Body of pancreas (tissue), 4 donors: ENCODE measurements around the gene ANXA9. TPM values are rescaled to one million over a fixed set of nuclear protein-coding genes. Genes with fewer than 3 reads are reported as not detected.

Experiments
- ATAC-seq: fragments of 150-250 bp; one replicate; pipeline ENCODE4 v1.9.1; 2016
- DNase-seq, 4 donors: peaks; one replicate each; pipeline ENCODE4 v3.0.0-alpha.2; 2019
- H3K27ac ChIP-seq, 4 donors: fragments of 200-600 bp; sonication (generic); 1 replicate in 3 of 4; 2 replicates in 1 of 4; pipeline versions ENCODE4 v1.5.1 to v1.6.1; 2016 to 2019; ENCODE audit warnings: mild to moderate bottlenecking in 1 of 4, mixed read lengths in 1 of 4, moderate library complexity in 1 of 4
- H3K27me3 ChIP-seq, 2 donors: fragments of 200-600 bp; sonication (generic); one replicate each; pipeline ENCODE4 v1.6.0; 2016; ENCODE audit warnings: mild to moderate bottlenecking in 1 of 2
- H3K36me3 ChIP-seq, 2 donors: fragments of 200-600 bp; sonication (generic); replicated peaks in 1 of 2; 2 replicates each; pipeline ENCODE4 v1.5.1; 2016; ENCODE audit warnings: low read depth in 2 of 2; ENCODE audit not compliant: insufficient read depth in 1 of 2
- H3K4me1 ChIP-seq: fragments of 200-600 bp; sonication (generic); one replicate; pipeline ENCODE4 v1.6.0; 2016
- H3K4me3 ChIP-seq, 2 donors: fragments of 200-600 bp; sonication (generic); 1 replicate in 1 of 2; 2 replicates in 1 of 2; pipeline ENCODE4 v1.5.1; 2016 to 2019
- H3K9me3 ChIP-seq, 3 donors: fragments of 200-600 bp; sonication (generic); 1 replicate in 2 of 3; 2 replicates in 1 of 3; pipeline ENCODE4 v1.5.1; 2016
- POLR2A ChIP-seq, 3 donors: fragments of 450-650 bp; IDR thresholded peaks; one replicate each; pipeline ENCODE4 v1.6.1; 2016; ENCODE audit warnings: antibody characterized with exemption in 3 of 3, mild to moderate bottlenecking in 2 of 3
- WGBS, 2 donors: methylation state at CpG; one replicate each; pipeline ENCODE4 v1.1.5; 2017; 5-methylcytosine and 5-hydroxymethylcytosine counted together
- intact Hi-C: fragments of 100-400 bp; cut with DNase I; formaldehyde crosslinking; loops from one replicate; pipeline ENCODE4 v1.15.1; 2023
- total RNA-seq, 2 donors: library from RNA; depleted of rRNA; stranded (reverse); fragments of >200 nt; gene quantifications; one replicate each; pipeline ENCODE4 v1.1.0, GENCODE V29; 2016
- TF ChIP-seq, protein P1 (sequence below), 7 experiments: fragments of 450-650 bp in 4 of 7; fragments of 200-600 bp in 3 of 7; sonication (generic) in 3 of 7; IDR thresholded peaks; one replicate each; pipeline ENCODE4 v1.5.1; 2016 to 2019; ENCODE audit warnings: antibody characterized with exemption in 7 of 7

Gene ANXA9
- total RNA-seq, 2 donors from 2014 or later: 17.4 to 33.3 TPM

DNA sequence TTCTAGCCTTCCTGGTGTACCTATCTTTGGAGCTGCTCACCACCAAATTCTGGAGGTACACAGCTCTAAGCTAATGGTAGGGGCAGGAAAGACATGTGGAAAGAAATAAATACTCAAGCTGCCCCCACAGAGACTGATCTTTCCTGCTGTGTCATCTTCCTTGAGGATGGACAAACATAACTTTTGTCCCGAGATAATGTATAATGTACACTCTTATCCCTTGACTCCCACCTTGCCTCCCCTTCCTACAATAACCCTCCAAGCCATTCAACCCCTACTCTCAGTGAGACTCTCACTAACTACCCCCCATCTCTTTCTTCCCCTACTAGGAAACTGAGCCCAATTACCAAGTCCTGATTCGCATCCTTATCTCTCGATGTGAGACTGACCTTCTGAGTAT is 12.2 kb downstream of the ANXA9 start:
- ATAC-seq (no peak), DNase-seq (no peak)
- peaks cover 5 to 25% of the 10 kb centered on the region in 2 donors for H3K36me3 ChIP-seq
- peak overlapping the region in 1 of 4 donors; percentile 28 for H3K27ac ChIP-seq
- no peak for TF ChIP-seq POLR2A (IDR thresholded peaks at IDR 0.05)
- TF ChIP-seq, protein P1, sequence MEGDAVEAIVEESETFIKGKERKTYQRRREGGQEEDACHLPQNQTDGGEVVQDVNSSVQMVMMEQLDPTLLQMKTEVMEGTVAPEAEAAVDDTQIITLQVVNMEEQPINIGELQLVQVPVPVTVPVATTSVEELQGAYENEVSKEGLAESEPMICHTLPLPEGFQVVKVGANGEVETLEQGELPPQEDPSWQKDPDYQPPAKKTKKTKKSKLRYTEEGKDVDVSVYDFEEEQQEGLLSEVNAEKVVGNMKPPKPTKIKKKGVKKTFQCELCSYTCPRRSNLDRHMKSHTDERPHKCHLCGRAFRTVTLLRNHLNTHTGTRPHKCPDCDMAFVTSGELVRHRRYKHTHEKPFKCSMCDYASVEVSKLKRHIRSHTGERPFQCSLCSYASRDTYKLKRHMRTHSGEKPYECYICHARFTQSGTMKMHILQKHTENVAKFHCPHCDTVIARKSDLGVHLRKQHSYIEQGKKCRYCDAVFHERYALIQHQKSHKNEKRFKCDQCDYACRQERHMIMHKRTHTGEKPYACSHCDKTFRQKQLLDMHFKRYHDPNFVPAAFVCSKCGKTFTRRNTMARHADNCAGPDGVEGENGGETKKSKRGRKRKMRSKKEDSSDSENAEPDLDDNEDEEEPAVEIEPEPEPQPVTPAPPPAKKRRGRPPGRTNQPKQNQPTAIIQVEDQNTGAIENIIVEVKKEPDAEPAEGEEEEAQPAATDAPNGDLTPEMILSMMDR (IDR thresholded peaks at IDR 0.05): no peak
- WGBS, 2 donors: 48 to 56% methylated on average over 3 of the region's 3 CpGs
- H3K4me1 ChIP-seq: peaks cover 13% of the 10 kb centered on the region
- intact Hi-C loops: no loop called here
- no peaks in the 10 kb centered on the region for H3K9me3 ChIP-seq
- no peaks in the 10 kb centered on the region for H3K27me3 ChIP-seq
- H3K4me3 ChIP-seq: no peak overlapping the region

DNA sequence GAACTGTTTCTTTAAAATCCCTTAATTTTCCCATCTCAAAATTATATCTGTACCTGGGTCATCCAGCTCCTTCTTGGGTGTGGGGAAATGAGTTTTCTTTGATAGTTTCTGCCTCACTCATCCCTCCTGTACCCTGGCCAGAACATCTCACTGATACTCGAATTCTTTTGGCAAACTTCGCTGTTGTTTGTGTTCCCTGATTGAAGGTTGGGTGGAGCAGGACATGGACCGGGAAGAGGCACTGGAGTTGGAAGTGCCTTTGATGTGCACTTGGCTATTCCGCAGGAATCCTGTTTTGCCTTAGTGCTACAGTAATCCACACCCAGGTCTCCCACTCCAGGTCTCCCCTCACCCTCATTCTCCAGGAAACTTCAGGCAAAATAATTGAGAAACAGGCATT is 13.4 kb downstream of the ANXA9 start:
- intact Hi-C loops: no loop called here
- H3K4me3 ChIP-seq: no peak overlapping the region
- no peak for DNase-seq
- peaks cover 13% of the 10 kb centered on the region for H3K4me1 ChIP-seq
- 59 to 68% methylated on average over 4 of the region's 4 CpGs for WGBS, 2 donors
- peaks cover 15 to 32% of the 10 kb centered on the region in 2 donors for H3K36me3 ChIP-seq
- no peaks in the 10 kb centered on the region for H3K27me3 ChIP-seq
- no peaks in the 10 kb centered on the region for H3K9me3 ChIP-seq
- no peak for ATAC-seq
- H3K27ac ChIP-seq: peak overlapping the region in 2 of 4 donors; percentile 7 to 24
- TF ChIP-seq POLR2A (IDR thresholded peaks at IDR 0.05): no peak
- TF ChIP-seq, protein P1 (IDR thresholded peaks at IDR 0.05): no peak

DNA sequence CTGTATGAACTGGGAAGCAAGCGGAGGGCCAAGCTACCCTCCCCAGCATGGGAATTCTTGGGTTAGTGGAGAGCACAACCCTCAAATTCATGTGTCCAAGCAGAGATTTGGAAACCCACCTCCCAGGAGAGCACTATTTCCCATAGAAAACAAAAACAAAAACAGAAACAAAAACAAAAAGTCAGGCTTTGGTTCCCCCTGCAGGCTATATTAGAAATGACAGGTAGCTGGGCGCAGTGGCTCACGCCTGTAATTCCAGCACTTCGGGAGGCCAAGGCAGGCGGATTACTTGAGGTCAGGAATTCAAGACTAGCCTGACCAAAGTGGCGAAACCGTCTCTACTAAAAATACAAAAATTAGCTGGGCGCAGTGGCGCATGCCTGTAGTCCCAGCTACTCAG is 13.8 kb downstream of the ANXA9 start:
- Histone ChIP-seq H3K27ac (peak overlapping the region in 2 of 4 donors; percentile 7 to 24), H3K4me1 (peaks cover 15% of the 10 kb centered on the region), H3K27me3 (no peaks in the 10 kb centered on the region), H3K36me3 (peaks cover 15 to 33% of the 10 kb centered on the region in 2 donors), H3K9me3 (no peaks in the 10 kb centered on the region), H3K4me3 (no peak overlapping the region)
- TF ChIP-seq, protein P1 (IDR thresholded peaks at IDR 0.05): peak; percentile 66 to 91 (median 73)
- TF ChIP-seq POLR2A (IDR thresholded peaks at IDR 0.05): no peak
- WGBS, 2 donors: 50 to 52% methylated on average over 9 of the region's 9 CpGs
- no peak for ATAC-seq
- intact Hi-C loops: no loop called here
- peak; percentile 35 to 51 (median 43) for DNase-seq

DNA sequence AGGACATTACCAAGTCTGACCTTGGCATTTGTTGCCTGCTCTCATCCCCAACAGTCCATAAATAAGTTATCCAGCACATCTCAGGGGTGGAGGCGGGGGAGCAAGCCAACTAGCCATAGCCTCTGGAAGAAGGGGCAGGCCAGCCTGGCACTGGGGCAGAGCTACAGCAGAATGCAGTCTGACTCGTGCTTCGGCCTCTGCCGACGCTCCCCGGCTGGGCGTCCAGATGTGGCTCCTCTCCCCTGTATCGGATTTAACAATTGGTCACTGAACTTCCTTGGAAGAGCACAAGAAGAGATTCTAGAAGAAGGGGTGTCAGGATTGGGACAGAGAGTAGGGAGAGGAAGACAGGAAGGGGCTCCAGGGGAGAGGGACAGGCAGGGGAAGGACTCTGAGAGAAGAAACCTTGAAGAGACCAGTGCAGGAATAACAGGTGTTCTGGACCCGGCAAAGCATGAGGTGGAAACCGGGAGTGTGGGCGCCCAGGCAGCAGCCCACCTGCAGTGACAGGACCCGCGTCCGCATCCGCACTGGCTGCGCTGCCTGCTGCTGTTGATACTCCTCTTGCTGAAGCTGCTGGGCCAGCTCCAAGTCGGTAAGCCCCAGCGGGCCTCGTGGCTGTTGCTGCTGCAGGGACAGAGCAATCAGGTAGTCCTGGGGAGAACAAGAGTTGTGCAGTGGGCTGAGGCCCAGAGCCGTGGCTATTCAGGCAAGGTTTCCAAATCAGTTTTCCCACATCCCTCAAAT is 15.2 kb downstream of the ANXA9 start:
- DNase-seq: no peak
- no peaks in the 10 kb centered on the region for H3K27me3 ChIP-seq
- intact Hi-C loops: no loop called here
- WGBS, 2 donors: 86 to 88% methylated on average over 15 to 19 of the region's 20 CpGs
- TF ChIP-seq POLR2A (IDR thresholded peaks at IDR 0.05): no peak
- TF ChIP-seq, protein P1 (IDR thresholded peaks at IDR 0.05): no peak
- peaks cover 15 to 33% of the 10 kb centered on the region in 2 donors for H3K36me3 ChIP-seq
- no peak overlapping the region for H3K4me3 ChIP-seq
- no peaks in the 10 kb centered on the region for H3K9me3 ChIP-seq
- no peak for ATAC-seq
- H3K4me1 ChIP-seq: peaks cover 26% of the 10 kb centered on the region
- H3K27ac ChIP-seq: peak overlapping the region in 1 of 4 donors; percentile 10

DNA sequence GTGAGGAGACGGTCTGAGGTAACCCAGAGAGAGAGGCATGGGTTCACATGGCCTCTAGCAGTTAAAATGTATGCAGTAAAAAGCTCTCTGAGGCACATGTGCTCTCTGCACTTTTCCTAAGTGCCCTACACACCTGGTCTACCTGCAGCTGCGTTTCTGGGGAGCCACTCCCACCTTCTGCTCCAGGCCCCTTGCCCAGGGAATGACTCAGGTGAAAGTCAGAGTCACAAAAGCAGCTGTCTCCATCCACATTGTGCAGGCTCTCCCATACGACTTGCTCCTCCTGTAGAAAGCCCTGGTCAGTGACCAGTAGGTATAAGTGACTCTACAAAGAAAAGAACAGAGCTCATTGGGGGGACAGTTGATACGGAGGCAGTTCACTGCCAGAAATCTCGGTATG is 15.9 kb downstream of the ANXA9 start:
- peaks cover 15 to 33% of the 10 kb centered on the region in 2 donors for H3K36me3 ChIP-seq
- peaks cover 29% of the 10 kb centered on the region for H3K4me1 ChIP-seq
- DNase-seq: no peak
- H3K27ac ChIP-seq: no peak overlapping the region
- 63 to 79% methylated on average over 4 to 5 of the region's 5 CpGs for WGBS, 2 donors
- H3K4me3 ChIP-seq: no peak overlapping the region
- H3K27me3 ChIP-seq: no peaks in the 10 kb centered on the region
- no peak for ATAC-seq
- intact Hi-C loops: no loop called here
- H3K9me3 ChIP-seq: no peaks in the 10 kb centered on the region
- no peak for TF ChIP-seq POLR2A (IDR thresholded peaks at IDR 0.05)
- TF ChIP-seq, protein P1 (IDR thresholded peaks at IDR 0.05): no peak
